IMR-90 (cell line): Measurements from ENCODE around the gene GPR157.

Experiments
- BHLHE40 ChIP-seq: fragments of 150-350 bp; IDR thresholded peaks from 2 replicates; pipeline ENCODE4 v1.6.1; 2016; ENCODE audit warnings: mild to moderate bottlenecking, low read depth, low read length
- CEBPB ChIP-seq: IDR thresholded peaks from 2 replicates; pipeline ENCODE4 v1.6.1; 2012; ENCODE audit warnings: low read depth, low read length, improper control_type of control experiment
- FOS ChIP-seq: fragments of 150-350 bp; IDR thresholded peaks from 2 replicates; pipeline ENCODE4 v1.6.1; 2016; ENCODE audit warnings: low read depth, low read length
- MAFK ChIP-seq: IDR thresholded peaks from 2 replicates; pipeline ENCODE4 v1.6.1; 2012; ENCODE audit warnings: low read depth, low read length, improper control_type of control experiment
- MXI1 ChIP-seq: IDR thresholded peaks from 2 replicates; pipeline ENCODE4 v1.6.1; 2012; ENCODE audit warnings: low read depth, mild to moderate bottlenecking, low read length, moderate library complexity, borderline replicate concordance
- NFE2L2 ChIP-seq: fragments of 150-350 bp; IDR thresholded peaks from 2 replicates; pipeline ENCODE4 v1.6.1; 2016; ENCODE audit warnings: low read depth, mild to moderate bottlenecking, low read length
- POLR2A ChIP-seq: IDR thresholded peaks from 2 replicates; pipeline ENCODE4 v1.6.1; 2012; ENCODE audit warnings: mild to moderate bottlenecking, low read depth, low read length
- RCOR1 ChIP-seq: IDR thresholded peaks from 2 replicates; pipeline ENCODE4 v1.6.1; 2012; ENCODE audit warnings: mild to moderate bottlenecking, low read length, improper control_type of control experiment; ENCODE audit not compliant: insufficient replicate concordance
- USF2 ChIP-seq: fragments of 150-350 bp; IDR thresholded peaks from 2 replicates; pipeline ENCODE4 v1.6.1; 2017; ENCODE audit warnings: mild to moderate bottlenecking, antibody characterized with exemption, low read length, low read depth
- TF ChIP-seq, protein P1 (sequence below): conservative IDR thresholded peaks from 2 replicates; pipeline ENCODE4 v1.5.1; 2012; ENCODE audit warnings: mild to moderate bottlenecking, low read depth, low read length, improper control_type of control experiment

GRCh38 chr1:9165396-9165795 lies 36.5 kb upstream of the GPR157 start:
- TF ChIP-seq POLR2A (no peak), USF2 (no peak), CEBPB (no peak), BHLHE40 (no peak), MXI1 (no peak), NFE2L2 (no peak), RCOR1 (no peak), FOS (no peak), MAFK (no peak)
- TF ChIP-seq, protein P1, sequence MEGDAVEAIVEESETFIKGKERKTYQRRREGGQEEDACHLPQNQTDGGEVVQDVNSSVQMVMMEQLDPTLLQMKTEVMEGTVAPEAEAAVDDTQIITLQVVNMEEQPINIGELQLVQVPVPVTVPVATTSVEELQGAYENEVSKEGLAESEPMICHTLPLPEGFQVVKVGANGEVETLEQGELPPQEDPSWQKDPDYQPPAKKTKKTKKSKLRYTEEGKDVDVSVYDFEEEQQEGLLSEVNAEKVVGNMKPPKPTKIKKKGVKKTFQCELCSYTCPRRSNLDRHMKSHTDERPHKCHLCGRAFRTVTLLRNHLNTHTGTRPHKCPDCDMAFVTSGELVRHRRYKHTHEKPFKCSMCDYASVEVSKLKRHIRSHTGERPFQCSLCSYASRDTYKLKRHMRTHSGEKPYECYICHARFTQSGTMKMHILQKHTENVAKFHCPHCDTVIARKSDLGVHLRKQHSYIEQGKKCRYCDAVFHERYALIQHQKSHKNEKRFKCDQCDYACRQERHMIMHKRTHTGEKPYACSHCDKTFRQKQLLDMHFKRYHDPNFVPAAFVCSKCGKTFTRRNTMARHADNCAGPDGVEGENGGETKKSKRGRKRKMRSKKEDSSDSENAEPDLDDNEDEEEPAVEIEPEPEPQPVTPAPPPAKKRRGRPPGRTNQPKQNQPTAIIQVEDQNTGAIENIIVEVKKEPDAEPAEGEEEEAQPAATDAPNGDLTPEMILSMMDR, result no peak
